Stimulated activated CD8-positive, alpha-beta memory T cell treated with anti-CD3 and anti-CD28 coated beads, Interleukin-4, amount 100 ng/mL, for 48 hours (primary cell): ENCODE data around the gene FAM83G.
A peak's percentile ranks its signal among the peaks of the same experiment; 100 is the strongest.
"Not testable (repeated sequence)": the region's sequence is repeated elsewhere in the genome, so short reads cannot be mapped to it uniquely, and the experiment has no call there.

ENCODE experiments used
- DNase-seq: peaks from one replicate; pipeline ENCODE4 v3.0.0-alpha.2; 2020

Gene FAM83G

DNA sequence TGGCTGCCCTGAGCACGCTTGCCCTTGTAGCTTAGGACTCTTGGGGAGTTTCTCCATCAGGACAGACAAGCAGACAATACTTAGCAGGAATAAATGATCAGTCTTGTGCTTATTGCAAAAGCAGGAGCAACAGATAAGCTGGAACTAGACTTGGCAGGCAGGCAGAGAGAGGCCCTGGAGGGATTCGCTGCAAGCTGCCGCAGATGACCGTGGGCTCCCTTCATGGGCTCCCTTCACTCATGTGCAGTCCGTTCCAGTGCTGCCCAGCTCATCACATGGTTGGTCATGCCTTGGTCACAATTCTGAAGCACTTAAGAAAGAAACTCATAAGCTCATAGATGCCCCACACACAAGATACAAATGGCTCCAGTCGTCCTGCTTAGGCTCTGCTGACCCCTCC, 55.0 kb downstream of the FAM83G start:
- no peak for DNase-seq

DNA sequence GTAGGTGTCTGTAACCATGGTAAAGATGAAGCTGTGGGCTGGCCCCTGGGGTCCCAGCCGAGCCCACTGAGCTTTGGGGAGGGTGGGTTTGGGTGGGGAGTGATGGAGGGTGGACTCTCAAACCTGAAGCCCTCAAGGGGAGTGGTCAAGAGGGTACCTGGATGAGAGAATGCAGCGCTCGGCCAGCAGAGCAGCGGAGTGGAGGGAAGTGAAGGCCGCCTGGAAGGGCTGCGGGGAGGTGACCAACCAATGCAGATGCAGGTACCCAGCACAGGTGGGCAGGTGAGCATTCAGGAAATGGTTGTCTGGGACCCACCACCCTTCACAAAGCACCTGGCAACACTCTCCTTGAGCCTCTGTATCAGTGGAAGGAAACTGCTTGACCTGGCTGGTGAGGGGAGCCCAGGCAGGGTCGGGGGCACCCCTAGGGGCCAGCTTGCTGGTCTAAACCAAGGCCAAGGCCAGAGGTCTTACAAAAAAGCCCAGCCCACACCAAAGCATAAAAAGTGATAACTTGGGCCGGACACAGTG, 56.0 kb downstream of the FAM83G start:
- no peak for DNase-seq

DNA sequence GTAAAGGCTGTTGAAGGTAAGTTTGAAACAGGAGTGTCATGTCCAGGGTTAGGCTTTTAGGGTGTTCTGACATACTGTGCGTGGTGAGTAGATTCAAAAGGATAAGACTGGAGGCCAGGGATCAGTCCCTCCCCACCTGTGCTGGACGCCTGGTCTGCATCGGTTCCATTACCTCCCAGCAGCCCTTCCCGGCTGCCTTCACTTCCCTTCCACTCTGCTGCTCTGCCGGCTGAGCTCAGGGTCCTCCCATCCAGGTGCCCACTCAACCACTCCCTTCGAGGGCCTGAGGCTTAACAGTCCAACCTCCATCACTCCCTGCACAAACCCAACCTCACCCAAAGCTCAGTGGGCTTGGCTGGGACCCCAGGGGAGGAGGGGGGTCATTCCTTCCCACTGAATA, 56.7 kb downstream of the FAM83G start:
- no peak for DNase-seq

DNA sequence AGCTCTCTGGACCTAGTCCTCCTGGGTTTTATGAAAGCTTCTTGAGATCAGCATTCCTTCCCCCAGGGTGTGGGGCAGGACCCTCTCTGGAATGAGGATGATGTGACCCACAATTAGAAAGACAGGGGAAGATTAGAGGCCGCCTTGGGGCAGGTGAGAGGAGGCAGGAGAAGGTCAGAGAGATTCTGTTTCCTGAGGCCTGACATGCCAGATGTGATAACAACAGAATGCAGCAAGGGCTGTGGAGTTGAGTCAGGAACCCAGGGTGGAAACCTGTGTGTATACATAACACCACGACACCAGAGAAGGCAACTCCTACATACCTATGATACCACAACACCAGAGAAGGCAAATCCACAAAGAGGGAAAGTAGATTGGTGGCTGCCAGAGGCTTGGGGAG, 58.0 kb downstream of the FAM83G start:
- no peak for DNase-seq

DNA sequence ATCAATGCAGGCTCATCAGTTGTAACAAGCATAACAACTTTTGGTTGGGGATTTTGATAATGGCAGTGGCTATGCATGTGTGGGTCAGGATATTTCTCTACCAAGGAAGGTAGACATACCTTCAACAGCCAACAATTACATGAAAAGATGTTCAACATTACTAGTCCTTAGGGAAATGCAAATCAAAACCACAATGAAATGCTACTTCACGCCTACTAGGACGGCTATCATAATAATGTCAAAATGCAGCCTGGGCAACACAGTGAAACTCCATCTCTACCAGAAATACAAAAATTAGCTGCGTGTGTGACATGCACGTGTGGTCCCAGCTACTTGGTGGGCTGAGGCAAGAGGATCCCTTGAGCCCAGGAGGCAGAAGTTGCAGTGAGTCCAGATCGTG, 59.9 kb downstream of the FAM83G start:
- no peak for DNase-seq

DNA sequence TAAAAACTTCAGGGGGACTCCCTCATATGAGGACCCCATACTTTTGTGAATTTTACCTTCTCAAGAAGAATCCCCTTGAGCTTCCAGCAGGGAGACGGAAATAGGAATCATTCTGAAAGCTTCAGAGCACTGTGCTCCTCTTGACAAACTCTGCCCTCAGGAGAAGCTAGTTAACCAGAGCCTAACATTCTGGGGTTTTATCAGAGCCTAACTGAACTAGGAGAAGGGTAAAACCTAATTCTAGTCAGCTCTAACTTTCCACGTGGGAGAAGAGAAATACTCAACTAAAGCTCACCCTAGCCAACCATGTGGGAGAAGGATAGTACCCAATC, 65.9 kb downstream of the FAM83G start:
- DNase-seq: no peak

DNA sequence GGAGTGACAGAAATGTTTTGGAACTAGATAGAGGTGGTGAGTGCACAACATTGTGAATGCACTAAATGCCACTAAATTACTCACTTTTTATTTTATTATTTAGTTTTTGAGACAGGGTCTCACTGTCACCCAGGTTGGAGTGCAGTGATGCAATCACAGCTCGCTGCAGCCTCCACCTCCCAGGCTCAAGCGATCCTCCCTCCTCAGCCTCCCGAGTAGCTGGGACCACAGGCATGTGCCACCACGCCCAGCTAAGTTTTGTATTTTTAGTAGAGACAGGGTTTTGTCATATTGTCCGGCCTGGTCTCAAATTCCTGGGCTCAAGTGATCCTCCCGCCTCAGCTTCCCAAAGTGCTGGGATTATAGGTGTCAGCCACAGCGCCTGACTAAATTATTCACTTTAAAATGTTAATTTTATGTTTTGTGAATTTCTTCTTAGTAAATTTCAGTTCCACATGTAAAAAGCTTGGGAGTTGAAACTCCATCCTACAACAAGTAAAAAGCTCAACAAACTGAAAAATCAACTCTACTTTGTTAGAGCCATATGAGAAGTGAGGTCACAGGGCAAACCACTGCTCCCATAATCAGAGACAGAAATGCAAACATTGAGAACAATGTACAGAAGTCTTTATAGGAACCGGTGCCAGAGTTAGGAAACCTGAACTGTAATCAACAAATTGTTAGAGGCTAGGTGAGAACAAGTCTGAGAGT, 66.4 kb downstream of the FAM83G start:
- DNase-seq: no peak

DNA sequence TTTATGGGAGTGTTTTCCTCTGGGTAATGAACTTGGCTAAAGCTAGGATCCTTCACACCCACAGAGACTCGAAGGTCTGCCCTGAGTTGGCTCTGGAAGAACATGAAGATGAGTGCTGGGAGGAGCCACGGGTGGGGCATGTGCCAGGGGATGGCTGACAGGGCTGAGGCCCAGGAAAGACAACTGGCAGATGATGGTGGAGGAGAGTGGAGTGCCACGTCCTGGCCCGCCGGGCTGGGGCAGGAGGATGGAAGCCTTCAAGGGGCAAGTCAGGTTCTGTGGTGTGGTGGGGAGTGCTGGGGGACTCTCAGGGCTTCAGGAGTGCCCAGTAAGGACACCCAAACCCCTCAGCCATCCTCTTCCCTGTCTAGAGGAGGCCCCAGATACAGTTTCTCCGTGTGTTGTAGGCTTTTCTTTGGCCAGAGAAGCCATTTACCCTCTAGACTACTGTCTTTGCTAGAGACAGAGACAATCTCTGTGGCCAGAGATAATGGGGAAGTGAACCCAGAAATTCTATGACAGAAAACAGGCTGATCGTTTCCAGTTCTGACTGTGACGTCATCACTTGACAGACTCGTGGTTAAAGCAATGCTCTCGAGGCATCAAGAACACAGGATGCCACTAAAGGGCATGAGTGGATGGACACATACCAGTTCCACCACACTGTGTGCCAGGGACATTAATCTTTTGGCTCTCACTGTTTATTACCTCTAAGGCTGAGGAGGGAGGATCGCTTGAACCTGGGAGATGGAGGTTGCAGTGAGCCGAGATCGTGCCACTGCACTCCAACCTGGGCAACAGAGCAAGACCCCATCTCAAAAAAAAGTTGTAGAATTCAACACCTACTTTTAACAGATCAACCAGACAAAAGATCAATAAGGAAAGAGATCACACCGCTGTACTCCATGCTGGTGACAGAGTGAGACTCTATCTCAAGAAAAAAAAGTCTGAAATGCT, 71.2 kb downstream of the FAM83G start:
- no peak for DNase-seq

DNA sequence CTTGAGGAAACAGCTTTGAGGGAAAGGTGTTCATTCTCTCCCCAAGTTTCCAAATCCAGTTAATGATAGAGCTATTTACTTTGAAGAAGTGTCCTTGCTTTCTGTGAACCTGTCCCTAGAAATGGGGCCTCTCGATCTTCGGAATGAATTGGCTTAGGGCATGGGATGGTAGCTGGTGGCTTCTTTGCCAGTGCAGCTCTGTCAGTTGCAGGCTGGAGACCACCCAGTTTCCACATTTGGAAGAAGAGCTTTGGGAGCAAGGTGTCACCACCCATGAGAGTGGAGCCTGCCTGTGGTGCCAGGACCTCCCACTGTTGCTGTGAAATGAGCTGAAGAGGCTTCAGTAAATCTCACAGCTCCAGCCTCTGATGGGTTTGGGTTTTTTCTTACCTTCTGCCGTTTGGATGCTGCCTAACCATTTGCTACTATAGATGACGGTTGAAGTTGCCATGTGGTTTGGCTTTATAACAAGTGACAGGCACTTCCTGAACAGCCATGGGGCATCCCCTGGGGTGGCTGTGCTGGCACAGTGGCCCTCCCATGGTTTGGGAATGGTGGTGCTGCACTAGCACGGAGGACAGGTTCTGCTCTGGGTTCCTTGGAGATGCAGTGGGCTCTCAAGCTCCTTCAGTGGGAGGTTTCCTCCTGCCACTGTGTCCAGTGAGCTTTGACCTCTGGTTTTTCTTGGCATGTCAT, 72.1 kb downstream of the FAM83G start:
- DNase-seq: no peak

DNA sequence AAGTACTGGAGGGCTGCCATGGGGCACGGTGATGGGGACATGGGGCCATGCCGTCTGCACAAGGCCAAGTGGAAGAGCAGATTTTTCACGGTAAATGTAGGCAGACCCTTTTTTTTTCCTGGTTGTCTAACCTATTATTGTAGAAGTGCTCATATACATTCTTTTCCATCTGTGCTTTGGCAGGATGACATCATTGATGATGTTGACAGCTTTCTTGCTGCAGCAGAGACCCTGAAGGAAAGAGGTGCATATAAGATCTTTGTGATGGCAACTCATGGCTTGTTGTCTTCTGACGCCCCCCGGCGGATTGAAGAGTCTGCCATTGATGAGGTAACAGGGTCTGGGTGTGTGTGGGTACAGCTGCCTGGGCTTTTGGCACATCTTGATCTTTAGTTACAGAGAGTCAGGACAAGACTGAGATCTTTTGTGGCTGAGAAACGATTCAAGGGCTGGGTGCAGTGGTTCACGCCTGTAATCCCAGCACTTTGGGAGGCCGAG, 75.9 kb downstream of the FAM83G start:
- no peak for DNase-seq

DNA sequence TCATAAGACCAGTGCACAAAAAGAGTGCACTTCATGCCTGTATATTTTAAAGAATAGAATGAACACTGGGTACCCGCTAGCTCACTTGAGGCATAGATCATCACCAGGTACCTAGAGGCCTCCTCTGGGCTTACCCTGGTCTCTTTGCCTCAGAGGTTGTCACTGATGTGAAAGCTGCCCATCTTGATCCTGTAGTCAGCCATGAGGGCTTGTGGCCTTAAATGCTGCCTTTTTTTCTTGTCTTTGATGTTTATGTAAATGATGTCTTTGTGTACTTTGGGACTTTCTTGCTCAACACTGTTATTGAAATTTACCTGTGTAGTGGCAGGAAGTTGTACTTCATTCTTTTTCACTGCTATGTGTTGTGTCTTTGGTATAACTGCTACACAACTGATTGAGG, 79.4 kb downstream of the FAM83G start:
- no peak for DNase-seq

DNA sequence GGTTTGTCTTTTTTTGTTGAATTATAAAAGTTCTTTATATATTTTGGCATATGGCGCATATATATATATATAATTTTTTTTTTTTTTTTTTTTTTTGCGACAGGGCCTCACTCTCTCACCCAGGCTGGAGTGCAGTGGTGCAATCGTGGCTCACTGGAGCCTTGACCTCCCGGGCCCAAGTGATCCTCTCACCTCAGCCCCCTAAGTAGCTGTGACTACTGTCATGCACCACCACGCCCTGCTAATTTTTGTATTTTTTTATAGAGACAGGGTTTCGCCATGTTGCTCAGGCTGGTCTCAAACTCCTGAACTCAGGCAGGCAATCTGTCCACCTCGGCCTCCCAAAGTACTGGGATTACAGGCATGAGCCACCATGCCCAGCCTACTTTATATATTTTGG, 82.0 kb downstream of the FAM83G start:
- DNase-seq: not testable (repeated sequence)

DNA sequence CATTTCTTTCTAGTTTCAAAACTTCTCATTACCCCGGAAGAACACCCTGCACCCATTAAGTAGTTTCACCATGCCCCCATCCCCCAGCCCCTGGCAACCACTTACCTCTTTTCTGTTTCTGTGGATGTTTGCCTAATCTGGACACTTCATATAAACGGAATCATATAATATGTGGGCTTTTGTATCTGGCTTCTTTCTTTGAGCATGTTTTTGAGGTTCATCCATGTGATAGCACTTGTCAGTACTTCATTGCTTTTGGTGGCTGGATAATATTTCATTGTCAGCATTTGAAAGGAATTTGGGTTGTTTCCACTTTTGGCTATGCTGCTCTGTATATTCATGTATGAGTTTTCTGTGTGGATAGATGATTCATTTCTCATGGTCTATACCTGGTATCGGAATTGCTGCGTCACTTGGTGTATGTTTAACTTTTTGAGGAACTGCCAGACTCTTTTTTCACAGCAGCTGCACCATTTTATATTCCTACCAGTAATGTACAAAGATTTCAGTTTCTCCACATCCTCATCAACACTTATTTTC, 82.6 kb downstream of the FAM83G start:
- DNase-seq: peak; percentile 37

DNA sequence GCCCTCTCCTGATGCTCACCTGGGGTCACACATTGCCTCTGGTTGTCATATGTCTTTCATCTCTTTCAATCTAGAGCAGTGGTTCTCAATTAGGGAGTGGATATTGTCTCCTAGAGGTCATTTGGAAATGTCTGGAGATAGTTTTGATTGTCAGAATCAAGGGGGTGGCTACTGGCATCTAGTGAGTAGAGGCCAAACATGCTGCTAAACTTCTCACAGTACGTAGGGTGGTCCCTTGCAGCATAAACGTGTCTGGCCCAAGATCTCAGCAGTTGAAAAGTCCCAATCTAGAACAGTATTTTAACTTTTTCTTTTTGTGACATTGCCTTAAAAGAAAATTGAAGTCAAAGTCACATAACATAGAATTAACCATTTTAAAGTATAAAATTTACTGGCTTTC, 83.1 kb downstream of the FAM83G start:
- DNase-seq: no peak

DNA sequence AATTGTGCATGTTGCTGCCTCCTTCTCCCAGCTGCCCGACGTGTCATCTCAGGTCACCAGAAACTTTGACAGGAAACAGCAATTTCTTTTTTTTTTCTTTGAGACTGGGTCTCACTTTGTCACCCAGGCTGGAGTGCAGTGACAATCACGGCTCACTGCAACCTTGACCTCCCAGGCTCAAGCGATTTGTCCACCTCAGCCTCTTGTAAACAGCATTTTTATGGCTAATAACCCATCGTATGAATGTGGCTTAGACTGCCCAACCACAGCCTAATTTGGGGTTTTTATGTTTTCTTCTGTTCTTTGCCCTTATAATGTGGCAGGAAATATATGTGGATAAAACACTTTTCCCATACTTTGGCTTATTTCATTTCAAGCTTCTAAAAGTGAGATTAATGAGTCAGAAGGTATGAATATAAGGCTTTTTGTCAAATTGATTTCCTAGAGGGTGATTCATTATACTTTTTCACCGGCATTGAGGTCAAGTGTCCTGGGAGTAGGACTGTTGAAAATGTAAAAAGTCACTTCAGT, 83.6 kb downstream of the FAM83G start:
- no peak for DNase-seq

DNA sequence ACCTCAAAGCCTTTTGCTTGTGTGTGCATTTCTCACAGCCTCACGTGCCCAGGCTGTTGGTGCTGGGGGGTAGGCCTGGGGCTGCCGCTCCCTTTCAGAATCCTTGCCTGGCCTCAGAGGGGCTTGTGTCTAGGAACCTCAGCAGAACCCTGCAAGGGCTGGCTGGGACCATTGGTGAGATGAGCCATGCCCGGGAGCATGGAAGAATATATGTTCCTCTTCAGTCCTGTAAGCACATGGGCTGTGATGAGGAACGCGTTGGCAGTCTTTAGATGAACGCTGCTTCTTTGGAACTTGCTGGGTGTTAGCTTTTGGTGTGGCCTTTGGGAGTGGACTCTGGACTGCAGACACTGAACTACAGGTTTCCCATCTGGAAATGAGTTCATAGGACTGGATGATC, 84.6 kb downstream of the FAM83G start:
- DNase-seq: no peak
